ENCODE data around the gene NUDT2.

NUDT2 gene

GRCh38 chr9:34383904-34384303, 54.5 kb downstream of the NUDT2 start:
- H3K36me3 ChIP-seq (ENCODE audit: control insufficient read depth in 2 of 2, insufficient read depth in 1 of 2, low read length in 2 of 2) = no peaks in the 10 kb centered on the region
- CTCF ChIA-PET = interaction anchor here (0.6 to 1.3 kb wide), 4 partner anchors 20 to 735 kb away, joined by 3 to 9 read pairs (median 3); no protein-coding TSS in a partner anchor
- no peak for TF ChIP-seq ZNF843 (tag by site-specific recombination; IDR thresholded peaks at IDR 0.05)
- TF ChIP-seq ZSCAN16 (tag by site-specific recombination; IDR thresholded peaks at IDR 0.05) = no peak
- no peak for TF ChIP-seq ZNF433 (tag by site-specific recombination; IDR thresholded peaks at IDR 0.05; ENCODE audit: low read depth)
- no peak for TF ChIP-seq KLF7 (tag by site-specific recombination; IDR thresholded peaks at IDR 0.05; ENCODE audit: borderline replicate concordance)
- H3K4me1 ChIP-seq (ENCODE audit: control insufficient read depth, insufficient read depth, low read length) = no peaks in the 10 kb centered on the region
- POLR2A ChIA-PET = no interaction called here
- H3K4me3 ChIP-seq (ENCODE audit: low read depth, low read length) = no peak overlapping the region
- H3K9me3 ChIP-seq (ENCODE audit: control insufficient read depth, insufficient read depth, low read depth, low read length) = no peaks in the 10 kb centered on the region
- no peak overlapping the region for H3K27ac ChIP-seq (ENCODE audit: extremely low read depth, low read depth, low read length)

- CTCF ChIA-PET = interaction anchor here (0.6 to 1.3 kb wide), 6 partner anchors 12 to 735 kb away, joined by 3 to 9 read pairs (median 3); no protein-coding TSS in a partner anchor
- Histone ChIP-seq H3K9me3 (ENCODE audit: control insufficient read depth, insufficient read depth, low read depth, low read length) (no peaks in the 10 kb centered on the region), H3K27ac (ENCODE audit: extremely low read depth, low read depth, low read length) (no peak overlapping the region), H3K36me3 (ENCODE audit: control insufficient read depth in 2 of 2, insufficient read depth in 1 of 2, low read length in 2 of 2) (no peaks in the 10 kb centered on the region), H3K4me3 (ENCODE audit: low read depth, low read length) (no peak overlapping the region), H3K4me1 (ENCODE audit: control insufficient read depth, insufficient read depth, low read length) (no peaks in the 10 kb centered on the region)
- TF ChIP-seq YY1 (tag by site-specific recombination; IDR thresholded peaks at IDR 0.05) = no peak
- TF ChIP-seq ZNF391 (tag by site-specific recombination; IDR thresholded peaks at IDR 0.05; ENCODE audit: borderline replicate concordance, low read depth) = no peak
- no peak for TF ChIP-seq ZBTB20 (tag by site-specific recombination; IDR thresholded peaks at IDR 0.05)
- no peak for TF ChIP-seq ZBTB26 (tag by site-specific recombination; optimal IDR thresholded peaks at IDR 0.05)
- TF ChIP-seq ZNF488 (tag by site-specific recombination; IDR thresholded peaks at IDR 0.05) = no peak
- no peak for TF ChIP-seq ZNF148 (tag by site-specific recombination; IDR thresholded peaks at IDR 0.05; ENCODE audit: borderline replicate concordance)
- TF ChIP-seq ZNF311 (tag by site-specific recombination; IDR thresholded peaks at IDR 0.05; ENCODE audit: borderline replicate concordance) = no peak
- no peak for TF ChIP-seq ZNF558 (tag by site-specific recombination; IDR thresholded peaks at IDR 0.05)
- no peak for TF ChIP-seq ZNF548 (tag by site-specific recombination; IDR thresholded peaks at IDR 0.05)
- TF ChIP-seq ZNF555 (tag by site-specific recombination; conservative IDR thresholded peaks at IDR 0.05) = no peak
- TF ChIP-seq ZNF629 (tag by site-specific recombination; IDR thresholded peaks at IDR 0.05) = no peak
- TF ChIP-seq ZNF707 (tag by site-specific recombination; IDR thresholded peaks at IDR 0.05) = no peak
- TF ChIP-seq CTCF (tag by site-specific recombination; IDR thresholded peaks at IDR 0.05) = no peak
- no peak for TF ChIP-seq KLF17 (tag by site-specific recombination; IDR thresholded peaks at IDR 0.05)
- TF ChIP-seq ZNF132 (tag by site-specific recombination; IDR thresholded peaks at IDR 0.05; ENCODE audit: borderline replicate concordance) = no peak
- no peak for TF ChIP-seq SP2 (tag by site-specific recombination; IDR thresholded peaks at IDR 0.05)
- TF ChIP-seq ZNF580 (tag by site-specific recombination; IDR thresholded peaks at IDR 0.05) = no peak
- POLR2A ChIA-PET = no interaction called here
Measured at GRCh38 chr9:34384368-34385165, 55.2 kb downstream of the NUDT2 start.

Measured in HEK293 (cell line).